COLO829 (cell line): ENCODE results near the gene ACSS2.

Experiments used
- DNase-seq: peaks from one replicate; pipeline ENCODE4 v3.0.0; 2012; ENCODE audit warnings: low spot score

The ACSS2 gene, protein sequence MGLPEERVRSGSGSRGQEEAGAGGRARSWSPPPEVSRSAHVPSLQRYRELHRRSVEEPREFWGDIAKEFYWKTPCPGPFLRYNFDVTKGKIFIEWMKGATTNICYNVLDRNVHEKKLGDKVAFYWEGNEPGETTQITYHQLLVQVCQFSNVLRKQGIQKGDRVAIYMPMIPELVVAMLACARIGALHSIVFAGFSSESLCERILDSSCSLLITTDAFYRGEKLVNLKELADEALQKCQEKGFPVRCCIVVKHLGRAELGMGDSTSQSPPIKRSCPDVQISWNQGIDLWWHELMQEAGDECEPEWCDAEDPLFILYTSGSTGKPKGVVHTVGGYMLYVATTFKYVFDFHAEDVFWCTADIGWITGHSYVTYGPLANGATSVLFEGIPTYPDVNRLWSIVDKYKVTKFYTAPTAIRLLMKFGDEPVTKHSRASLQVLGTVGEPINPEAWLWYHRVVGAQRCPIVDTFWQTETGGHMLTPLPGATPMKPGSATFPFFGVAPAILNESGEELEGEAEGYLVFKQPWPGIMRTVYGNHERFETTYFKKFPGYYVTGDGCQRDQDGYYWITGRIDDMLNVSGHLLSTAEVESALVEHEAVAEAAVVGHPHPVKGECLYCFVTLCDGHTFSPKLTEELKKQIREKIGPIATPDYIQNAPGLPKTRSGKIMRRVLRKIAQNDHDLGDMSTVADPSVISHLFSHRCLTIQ

DNA sequence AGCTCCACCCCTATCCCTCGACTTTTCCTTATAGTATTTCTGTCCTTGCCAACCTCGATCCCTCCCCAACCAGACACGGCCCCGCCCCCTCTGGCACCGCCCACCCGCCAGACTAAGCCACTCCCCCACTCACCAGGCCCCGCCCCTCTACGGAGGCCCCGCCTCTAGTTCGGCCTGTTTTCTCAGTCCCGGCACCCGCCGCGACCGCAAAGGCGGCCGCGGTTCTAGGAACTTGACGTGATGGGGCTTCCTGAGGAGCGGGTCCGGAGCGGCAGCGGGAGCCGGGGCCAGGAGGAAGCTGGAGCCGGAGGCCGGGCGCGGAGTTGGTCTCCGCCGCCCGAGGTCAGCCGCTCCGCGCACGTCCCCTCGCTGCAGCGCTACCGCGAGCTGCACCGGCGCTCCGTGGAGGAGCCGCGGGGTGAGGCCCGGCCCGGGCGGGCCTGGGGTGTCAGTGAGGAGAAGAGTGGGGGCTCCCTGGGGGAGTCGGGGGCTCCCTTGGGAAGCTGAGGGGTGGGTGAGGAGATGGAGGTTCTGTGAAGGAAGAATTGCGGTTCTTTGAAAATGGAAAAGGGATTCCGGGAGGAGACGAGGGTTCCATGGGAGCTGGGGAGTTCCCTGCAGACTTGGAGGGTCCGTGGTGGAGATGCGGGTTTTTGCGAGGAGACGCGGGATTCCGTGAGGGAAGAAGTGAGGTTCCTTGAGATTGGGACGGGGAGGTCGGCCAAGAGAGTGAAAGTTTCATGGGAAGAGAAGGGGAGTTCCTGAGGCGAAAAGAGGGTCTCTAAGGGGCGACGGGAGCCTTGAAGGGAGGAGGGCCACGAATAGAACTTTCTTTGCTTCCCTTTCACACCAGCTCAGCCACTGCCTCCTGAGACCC, at the start of gene ACSS2:
TSS of gene ACSS2 (plus strand) at position 207 of the 877 bp plus-strand sequence. CDS start at position 241, 34 bp downstream.
- no peak for DNase-seq

DNA sequence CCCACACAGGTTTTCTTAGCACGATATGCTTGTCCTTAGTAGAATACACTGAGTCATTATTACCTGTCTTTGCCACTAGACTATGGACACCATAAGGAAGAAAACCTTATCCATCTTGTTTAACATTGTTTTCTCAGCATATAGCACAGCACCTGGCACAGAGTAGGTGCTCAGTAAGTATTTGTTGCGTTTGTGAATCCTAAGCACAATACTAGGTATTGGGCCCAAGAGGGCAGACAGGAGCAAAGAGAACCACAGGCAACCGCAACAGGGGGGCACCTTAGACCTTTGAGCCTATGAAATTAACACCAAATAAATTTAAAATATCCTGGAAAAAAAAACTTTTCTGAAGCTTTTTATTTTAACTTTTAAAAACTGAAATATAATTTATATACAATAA, 47.2 kb upstream of the ACSS2 start:
- DNase-seq = no peak

DNA sequence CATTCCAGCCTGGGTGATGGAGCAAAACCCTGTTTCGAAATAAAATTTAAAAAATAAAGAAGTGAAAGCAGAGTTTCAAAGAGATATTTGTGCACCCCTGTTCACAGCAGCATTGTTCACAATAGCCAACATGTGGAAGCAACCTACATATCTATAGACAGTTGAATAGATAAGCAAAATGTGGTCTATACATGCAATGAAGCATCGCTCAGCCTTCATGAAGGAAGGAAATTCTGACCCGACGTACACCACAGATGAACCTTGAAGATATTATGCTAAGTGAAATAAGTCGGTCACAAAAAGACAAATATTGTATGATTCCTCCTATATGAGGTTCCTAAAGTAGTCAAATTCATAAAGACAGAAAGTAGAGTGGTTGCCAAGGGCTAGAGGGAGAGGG, 44.5 kb upstream of the ACSS2 start:
- DNase-seq = no peak

DNA sequence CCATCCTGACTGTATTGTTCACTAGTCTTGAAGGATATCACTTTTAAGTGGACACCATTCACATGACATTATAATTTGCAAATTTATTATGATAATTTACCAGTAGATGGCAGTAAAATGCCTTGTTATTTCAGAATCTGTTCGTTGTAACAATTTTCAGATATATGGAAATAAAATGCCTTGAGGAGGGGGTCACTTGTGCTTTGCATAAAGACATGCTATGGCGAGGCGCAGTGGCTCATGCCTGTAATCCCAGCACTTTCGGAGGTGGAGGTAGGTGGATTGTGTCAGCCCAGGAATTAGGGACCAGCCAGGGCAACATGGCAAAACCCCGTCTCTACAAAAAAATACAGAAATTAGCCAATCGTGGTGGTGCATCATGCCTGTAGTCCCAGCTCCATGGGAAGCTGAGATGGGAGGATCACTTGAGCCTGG, 41.9 kb upstream of the ACSS2 start:
- peak; percentile 79 for DNase-seq

DNA sequence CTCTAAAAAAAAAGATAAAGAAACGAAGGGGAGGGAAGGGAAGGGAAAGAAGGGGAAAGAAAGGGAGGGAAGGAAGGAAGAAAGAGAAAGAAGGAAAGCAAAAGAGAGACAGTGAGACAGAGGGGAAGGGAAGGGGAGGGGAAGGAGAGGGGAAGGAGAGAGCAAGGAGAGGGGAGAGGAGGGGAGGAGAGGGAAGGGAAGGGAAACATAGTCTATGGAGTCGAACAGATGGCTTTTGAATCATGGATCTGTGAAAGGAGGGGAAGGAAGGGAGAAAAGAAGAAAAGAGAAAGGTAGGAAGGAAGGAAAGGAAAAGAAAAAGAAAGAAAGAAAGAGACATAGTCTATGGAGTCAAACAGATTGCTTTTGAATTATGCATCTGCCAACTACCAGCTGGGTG, 34.3 kb upstream of the ACSS2 start:
- DNase-seq = no peak

DNA sequence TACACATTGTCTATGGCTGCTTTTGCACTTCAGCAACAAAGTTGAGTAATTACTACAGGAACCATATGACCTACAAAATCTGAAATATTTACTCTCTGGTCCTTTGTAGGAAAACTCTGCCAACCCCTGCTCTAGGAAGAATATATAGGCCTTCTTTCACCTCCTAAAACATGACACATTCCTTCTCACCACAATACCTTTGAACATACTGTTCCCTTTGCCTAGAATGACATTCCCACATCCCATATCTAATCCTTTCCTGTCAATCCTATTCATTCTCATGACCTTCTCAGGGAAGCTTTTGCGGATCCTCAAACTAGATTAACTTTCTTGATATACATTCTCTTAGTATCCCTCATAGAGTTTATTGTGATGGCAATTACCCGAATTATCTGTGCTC, 33.0 kb upstream of the ACSS2 start:
- DNase-seq = peak; percentile 60

DNA sequence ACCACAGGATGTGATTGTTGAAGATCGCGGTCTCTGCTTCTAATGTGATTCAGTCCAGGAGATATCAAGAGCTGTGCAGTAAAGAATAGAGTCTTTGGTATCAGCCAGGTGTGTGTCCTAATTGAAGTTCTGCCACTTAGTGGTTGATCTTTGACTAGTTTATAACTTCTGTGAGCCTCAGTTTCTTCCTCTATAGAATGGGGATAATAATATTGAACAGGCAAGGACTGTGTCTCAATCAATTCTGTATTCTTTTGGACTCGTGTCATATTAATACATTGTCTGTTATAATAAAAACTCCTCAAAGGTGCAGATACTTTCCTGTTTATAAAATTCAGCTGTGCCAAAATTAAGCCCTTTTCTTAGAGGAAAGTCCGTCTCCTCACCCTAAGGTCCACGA, 27.8 kb upstream of the ACSS2 start:
- no peak for DNase-seq

DNA sequence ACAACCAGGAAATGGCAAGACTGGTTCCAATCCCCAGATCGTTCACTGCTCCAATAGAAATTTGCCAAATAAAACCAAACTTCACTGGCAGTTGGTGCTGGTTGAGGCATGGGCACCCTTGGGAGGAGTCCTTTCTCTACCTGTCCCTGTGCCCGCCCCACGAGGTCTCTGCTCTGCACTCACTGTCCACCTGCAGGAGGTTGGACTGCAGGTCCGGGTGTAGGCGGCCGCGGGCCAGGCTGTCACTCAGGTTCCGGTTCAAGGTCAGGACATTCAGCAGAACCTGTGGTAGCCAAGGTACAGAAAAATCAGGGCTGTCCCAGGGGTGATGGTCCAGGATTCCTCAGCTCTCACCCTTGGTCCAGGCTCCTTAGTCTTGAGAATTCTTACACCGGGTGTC, 26.6 kb upstream of the ACSS2 start:
- DNase-seq = no peak

DNA sequence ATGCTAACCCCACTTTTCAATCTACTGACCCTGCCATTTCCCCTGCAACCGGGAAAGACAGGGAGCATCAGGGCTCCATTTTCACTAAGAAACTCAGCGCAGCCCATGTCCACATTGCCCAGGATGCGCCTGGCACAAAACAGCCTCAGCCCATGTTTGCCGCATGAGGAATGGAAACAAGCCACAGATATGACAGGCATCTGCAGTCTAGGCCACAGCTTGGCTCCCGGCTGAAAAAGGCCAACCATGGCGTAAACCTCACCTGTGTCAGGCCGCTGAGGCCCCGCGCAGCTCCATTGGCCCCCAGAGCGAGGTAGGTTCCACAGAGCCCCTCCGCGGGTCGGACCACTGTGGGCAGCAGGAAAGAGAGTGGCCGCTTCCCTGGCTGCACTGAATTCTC, 25.4 kb upstream of the ACSS2 start:
- DNase-seq = no peak

DNA sequence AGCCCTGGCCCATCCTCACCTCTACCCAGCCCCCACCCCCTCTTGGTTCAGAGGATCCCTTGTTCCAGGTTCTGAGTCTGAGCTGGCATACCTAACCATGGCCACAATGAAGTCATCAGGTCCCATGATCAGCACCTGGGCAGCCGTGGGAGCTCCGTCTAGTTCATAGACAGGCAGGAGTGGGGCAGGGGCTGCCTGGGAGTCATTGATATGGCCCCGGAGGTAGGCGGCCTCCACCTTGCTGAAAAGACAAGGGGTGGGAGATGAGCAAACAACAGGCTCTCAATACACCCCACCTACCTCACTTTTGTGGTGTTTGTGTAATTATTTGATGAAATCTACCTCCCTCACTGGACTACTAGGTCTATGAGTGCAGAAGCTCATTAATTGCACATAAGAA, 24.1 kb upstream of the ACSS2 start:
- no peak for DNase-seq

DNA sequence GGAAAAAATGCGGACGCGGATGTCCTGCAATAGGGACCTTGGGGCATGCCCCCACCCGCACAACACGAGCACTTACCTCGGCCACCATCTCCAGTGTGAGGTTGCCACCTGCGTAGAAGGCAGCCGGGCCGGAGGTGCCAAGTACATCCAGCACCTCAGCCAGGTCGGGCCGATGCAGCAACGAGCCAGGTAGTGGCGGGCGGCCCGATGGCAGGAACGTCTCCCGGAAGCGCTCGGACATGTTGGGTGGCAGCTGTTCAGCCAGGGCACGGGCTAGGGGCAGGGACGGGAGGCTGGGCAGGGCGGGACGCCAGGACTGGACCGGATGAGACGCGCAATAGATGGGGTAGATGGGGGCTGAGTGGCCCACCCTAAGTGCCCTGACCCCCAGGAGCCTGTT, 17.0 kb upstream of the ACSS2 start:
- no peak for DNase-seq

DNA sequence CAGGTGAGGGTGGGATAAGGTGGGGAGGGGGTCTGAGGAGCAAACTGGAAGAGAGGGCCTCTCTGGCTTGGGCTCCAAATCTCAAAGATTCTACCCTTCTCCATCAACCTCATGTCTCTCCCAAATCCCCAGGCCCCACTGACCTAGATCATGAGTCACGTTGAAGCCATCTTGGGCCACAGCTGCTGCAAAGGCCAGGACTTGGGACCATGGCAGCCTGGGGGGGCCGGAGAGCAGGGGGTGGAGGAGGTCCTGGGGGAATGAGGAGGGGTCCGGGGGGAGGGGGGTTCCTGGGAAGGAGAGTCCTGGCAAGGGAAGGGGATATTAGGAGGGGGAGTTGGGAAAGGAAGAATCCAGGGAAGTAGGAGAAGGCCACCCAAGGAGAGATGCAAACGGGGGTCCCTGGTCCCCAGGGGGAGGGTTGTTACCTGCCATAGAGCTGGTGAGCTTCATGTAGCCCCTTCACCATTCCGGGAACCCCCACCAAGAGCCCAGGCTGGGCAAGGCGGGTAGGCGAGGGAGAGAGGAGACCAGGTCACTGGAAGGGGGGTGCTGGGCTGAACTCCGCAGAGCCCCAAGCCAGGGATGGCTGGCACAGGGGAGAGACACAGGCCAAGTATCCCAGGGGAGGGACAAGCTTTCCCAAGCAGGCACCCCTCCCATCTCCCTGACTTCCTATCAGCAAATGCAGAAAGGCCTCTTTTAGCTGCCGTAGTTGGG, 16.4 kb upstream of the ACSS2 start:
- DNase-seq = no peak

DNA sequence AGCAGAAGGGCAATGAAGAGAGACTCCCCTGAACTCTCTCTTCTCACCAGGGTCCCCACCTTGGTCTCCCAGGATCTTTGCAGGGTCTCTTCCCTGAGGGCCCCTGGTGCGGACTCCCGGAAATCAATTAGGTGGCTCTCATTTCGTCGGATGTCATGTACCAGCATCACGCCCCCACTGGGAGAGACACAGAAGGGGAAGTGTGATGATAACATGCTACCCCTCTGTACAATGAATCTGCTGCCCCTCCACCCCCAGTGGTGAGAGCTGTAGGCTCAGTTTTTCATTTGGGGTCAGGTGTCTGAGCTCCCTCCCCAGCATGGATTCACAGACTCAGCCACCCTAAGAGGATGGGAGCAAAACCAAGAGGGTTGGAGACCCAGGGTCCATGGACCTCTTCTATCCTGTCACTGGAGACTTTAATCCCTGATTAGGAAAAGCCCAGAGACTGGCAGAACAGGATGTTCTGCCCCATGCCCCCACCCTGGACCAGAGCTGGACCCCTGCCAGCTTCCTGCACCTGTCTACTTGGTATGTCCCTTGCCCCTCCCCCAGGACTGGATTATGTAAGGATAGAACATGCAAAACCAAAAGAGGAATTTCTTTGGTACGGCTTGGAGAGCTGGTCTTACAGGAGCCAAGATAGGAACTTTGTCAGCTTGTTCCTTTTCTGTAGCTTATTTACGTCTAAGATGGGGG, 14.9 kb upstream of the ACSS2 start:
- DNase-seq = no peak

DNA sequence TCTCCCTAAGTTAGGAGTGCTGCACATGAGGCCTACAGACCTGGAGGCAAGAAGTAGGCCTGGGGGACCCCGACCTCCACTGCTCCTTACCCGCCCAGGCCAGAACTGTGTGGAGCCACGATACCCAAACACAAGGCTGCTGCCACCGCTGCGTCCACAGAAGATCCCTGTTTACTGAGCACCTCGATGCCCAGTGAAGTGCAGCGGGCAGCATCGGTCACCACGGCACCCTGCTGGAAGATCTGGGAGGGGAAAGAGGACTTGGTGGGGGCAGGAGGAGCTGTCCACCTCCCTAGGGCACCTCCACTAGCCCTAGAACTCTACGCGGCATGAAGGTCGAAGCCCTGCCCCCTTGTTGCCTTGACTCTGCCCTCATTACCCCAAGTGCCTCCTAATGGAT, 13.7 kb upstream of the ACSS2 start:
- no peak for DNase-seq

DNA sequence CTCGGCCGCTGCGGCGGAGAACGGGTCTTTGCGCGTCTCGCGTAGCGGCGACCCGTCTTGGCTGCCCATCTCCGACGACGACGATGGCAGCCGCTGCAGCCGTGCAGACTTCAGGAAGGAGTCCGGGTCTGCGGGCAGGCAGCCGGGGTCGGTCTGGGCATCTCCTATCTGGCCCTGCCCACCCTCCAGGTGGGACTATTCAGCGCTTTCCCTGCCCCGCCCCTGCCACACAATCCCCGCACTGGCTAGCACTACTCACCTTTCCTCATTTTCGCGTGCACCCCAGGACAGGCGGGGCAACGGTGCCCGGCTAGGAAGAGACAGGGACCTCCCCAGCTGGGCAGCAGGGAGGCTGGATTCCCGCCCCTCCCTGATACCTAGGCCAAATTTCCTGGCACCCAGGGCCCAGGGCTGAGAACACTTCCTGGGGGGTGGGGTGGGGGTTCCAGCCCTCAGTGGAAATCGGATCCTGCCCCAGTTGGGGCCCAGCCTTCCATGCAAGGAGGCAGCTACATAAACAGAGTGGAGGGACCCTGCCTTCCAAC, 12.9 kb upstream of the ACSS2 start:
- DNase-seq = no peak

DNA sequence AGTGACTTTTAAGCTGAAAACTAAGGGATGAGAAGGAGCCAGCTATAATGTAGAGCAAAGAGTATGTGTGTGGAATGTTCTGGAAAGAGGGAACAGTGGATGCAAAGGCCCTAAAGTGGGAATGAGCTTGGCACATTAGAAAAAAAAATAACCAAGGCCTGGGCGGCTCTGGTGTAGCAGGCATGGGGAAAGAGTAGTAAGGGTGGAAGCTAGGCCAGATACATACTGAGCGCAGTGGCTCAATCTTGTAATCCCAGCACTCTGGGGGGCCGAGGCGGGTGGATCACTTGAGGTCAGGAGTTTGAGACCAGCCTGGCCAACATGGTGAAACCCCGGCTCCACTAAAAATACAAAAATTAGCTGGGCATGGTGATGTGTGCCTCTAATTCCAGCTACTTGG, 12.2 kb upstream of the ACSS2 start:
- DNase-seq = no peak

DNA sequence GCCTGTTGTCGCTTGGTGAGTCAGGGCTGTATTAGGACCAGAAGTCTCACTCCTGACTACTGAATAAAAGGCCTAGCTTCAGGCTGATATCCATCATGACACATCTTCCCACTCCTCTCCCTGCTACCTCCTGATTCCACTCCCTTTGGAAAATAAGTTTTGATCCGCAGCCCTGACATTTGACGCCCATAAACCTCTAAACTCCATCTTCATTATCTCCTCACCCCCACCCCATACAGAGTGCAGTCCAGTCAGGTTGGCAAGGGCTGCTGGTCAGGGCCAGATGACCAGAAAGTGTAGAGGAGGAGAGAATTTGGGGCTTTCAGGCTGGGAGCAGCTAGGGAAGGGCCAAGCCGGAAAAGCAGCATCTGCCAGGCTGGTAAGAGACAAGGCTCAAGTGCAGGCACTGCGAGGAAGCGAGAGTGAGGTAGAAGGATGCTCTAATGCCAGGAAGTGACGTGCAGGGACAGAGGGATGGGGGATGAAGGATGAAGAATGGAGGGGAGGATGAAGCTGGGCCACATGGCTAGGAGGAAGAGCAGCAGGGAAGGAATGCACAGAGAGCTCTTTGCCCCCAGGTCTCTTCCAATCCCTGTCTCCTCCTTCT, 5.0 kb upstream of the ACSS2 start:
- no peak for DNase-seq

DNA sequence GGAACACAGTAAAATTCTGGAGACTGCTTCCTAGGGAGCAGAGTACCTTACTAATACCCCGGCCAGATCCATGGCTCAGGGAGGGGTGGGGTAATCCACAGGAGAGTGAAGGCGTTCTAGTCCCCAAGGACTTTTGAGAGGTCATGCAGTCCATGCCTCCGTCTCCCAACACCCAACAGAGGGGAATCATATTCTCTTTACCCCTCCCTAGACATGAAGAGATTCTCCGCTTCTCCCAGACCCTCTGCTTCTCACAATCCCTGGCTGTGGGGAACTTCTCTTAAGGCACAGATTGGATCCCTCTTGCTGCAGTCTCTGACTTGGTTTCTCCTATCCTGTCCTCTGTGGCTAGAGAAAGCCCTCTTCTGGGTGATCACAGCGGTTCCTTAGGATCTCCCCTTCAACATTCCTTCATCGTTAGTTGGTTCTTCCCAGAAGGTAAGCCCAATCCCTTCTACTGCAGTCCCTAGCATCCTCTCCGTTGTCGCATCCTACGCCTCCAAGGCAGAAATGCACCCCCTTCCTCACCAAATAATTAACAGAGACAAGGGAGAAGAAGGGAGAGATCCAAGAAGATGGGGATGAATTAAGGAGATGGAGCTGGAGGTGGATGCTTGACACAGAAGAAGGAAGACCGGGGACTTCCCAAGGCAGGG, 4.3 kb upstream of the ACSS2 start:
- no peak for DNase-seq

DNA sequence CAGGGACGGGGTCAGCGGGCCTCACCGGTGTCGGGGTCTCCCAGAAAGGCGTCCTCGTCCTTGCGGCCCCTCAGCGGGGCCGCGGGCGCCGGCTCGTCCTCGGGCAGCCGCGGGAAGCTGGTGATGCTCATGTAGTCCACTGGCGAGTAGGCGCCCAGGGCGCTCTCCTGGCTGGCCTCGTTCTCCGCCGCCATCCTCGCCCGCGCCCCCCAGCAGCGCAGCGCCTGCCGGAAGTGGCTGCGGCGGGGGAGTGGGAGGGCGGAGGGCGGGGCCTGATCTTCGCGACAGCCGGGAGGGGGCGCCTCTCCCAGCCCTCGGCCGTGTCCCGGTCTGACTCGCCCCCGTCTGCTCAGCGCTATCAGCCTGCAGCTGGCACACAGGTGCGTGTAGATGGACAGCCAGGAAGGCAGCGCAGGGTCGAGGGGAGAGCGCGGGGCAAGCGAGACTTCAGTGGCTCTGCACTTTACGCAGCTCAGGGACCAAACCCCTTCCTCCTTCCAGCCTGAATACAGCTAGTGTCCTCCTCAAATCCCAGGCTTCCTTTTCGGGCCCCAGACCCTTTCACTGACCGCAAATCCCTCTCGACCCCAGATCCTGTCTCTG, 3.7 kb upstream of the ACSS2 start, which contains the start of gene GGT7:
TSS of gene GGT7 (minus strand) at position 235 of the 603 bp plus-strand sequence. CDS start at position 194, 41 bp downstream.
- DNase-seq = peak; percentile 63
